GM12872 (cell line): Measurements from ENCODE around the gene SLC46A2.

ENCODE experiments used
- CTCF ChIP-seq: IDR thresholded peaks from 3 replicates; pipeline ENCODE4 v1.5.1; 2011; ENCODE audit warnings: low read depth, mild to moderate bottlenecking, low read length, moderate library complexity; ENCODE audit not compliant: insufficient read depth

The SLC46A2 gene

GRCh38 chr9:112890106-112891081, at the start of gene SLC46A2:
Gene SLC46A2, minus strand, starts transcription at chr9:112890876. Its CDS starts 195 bp downstream, at chr9:112890681.
- no peak for TF ChIP-seq CTCF

DNA sequence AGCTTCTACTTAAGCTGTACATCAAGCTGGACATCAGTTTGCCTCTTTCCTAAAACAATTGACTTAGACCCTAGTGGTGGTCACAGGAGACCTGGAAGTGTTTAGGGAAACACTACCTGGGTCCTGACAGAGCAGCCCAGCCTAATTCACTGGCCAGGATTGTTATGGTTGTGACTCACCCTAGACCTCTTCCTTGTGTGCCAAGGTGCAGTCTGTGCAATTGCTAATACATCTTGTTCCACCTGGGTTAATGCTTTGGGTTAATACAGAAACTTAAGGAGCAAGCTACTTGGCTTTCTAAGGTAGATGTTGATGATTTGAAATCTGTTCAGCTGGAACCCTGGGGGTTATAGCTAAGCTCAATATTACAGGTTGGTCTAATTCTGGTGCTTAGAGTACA, 48.7 kb upstream of the SLC46A2 start:
- no peak for TF ChIP-seq CTCF

DNA sequence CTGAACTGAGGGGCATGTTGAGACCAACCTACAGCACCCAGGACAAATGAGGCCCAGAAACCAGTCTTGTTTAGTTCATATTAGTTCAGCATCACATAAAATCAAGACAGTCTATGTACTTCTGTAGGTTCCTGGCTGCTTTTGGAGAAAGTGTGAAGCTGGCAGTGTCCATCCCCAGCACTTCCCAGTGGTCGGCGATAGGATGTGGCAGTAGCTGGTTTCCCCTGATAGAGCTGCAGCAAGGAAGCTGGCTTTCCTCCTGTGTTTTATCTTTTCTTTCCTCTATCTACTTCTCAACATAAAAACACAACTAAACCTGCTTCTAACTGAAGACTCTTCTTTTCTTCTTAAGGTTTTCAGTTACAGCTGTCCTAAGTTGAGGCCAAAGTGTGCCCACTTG, 43.0 kb upstream of the SLC46A2 start:
- no peak for TF ChIP-seq CTCF

- TF ChIP-seq CTCF: peak; percentile 46; the same call in 2 of the 3 replicates
These were observed 34.5 kb upstream of the SLC46A2 start for GRCh38 chr9:112925058-112925641.

DNA sequence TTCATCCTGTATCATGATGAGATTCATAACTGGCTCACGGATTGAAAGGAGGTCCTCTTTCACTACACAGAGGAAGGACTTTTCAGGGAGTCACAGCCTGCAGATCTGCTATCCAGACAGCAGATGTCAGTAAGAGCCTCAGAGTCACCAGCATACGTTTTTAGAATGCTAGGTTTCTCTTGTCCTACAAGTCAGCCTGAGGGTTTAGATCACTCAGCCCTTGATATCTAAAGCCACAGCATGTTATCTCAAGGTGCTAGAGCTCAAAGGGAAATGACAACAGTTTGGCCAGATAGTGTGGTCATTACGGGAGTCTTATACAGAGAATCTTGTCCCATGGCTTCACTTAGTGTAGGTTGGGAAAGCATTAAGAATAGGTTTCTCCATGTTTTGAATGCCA, 30.9 kb upstream of the SLC46A2 start:
- peak; percentile 60 for TF ChIP-seq CTCF

DNA sequence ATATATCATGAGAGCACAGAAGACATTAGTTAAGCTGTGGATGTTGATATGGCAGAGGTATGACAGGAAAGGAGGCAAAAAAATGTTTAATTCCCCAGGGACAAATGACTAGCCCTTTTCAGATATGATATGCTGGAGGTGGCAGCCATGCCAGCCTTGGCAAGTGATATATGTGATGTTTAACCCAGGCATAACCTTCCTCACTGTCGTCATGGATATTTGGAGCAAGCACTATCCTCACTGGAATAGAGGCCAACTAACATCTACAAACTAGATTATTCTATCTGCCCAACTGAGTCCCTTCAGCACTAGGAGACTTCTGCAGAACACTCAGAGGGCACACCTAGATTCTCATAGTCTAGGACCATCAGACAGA, 27.3 kb upstream of the SLC46A2 start:
- no peak for TF ChIP-seq CTCF
